HG03196 (cell line): ENCODE measurements around the gene CEP85.
"Not testable (repeated sequence)": the region's sequence is repeated elsewhere in the genome, so short reads cannot be mapped to it uniquely, and the experiment has no call there.

Experiments
- ATAC-seq: cut with Tn5 transposase; IDR thresholded peaks from one replicate; pipeline ENCODE4 v1.9.1; 2021; ENCODE audit not compliant: unreplicated experiment

Gene CEP85

DNA sequence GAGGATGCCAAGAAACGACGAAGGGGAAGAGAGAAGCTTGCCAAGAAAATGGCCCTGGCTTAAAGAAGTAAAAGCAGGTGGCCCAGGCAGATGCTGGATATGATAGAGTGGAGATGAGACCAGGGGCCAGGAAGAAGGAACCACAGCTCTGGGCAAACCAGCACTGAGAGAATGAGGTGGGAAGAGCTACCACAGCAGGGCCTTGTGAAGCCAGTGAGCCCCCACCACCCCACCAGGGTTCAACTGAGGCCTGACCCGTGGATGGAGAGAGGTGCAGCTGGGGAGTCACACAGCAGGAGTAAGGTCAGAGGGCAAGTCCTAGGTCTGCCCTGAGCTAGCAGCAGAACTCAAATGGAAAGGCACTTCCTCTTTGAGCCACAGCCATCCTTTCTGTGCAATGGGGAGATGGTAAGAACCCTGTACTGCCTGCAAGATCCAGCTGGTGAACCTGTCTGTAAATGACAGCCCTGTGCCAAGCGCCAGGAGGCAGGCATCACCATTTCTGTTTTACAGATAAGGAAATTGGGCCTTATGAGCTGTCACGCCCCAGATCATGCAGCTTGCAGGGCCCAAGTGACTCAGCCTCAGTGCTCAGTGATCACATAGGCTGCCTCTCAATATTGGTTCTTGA is 54.4 kb downstream of the CEP85 start:
- no peak for ATAC-seq

DNA sequence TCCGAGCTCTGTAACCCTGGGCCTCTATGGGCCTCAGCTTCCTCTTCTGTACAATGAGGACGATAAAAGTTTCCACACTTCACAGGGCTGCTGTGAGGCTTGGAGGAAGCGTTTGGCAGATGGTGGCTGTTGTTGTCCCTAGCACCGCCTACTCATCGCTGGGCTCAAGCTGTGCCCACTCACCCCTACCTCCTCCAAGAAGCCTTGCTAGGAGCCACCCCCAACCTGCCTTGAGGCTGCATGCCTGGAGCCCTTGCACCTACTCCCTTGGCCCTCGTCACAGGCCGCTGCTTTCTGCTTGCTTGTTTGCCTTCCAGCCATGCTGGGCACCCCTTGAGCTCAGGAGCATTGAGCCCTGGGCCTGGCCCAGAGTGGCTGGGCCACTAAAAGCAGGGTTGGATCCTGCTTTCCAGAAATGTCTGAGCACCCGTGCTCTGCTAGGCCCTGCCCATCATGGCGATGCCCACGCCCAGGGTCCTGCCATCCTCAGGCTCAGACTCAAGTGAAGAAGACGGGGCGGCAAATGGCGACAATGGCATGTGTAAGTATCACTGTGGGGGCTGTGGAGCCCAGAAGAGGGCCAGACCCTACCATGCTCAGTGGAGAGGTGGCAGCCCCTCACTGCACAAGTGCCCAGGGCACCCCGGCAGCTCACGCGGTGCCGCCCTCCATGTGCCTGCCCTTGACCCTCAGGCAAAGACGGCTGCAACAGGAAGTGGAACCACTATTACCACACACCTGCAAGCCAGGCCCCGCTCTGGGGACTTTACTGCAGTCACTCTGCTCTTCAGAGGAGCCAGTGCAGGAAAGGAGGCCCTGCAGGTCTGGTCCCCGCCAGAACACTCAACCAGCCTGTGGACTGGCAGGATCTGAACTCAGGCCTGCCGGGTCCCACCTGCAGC is 55.4 kb downstream of the CEP85 start:
- peak; percentile 24 for ATAC-seq

DNA sequence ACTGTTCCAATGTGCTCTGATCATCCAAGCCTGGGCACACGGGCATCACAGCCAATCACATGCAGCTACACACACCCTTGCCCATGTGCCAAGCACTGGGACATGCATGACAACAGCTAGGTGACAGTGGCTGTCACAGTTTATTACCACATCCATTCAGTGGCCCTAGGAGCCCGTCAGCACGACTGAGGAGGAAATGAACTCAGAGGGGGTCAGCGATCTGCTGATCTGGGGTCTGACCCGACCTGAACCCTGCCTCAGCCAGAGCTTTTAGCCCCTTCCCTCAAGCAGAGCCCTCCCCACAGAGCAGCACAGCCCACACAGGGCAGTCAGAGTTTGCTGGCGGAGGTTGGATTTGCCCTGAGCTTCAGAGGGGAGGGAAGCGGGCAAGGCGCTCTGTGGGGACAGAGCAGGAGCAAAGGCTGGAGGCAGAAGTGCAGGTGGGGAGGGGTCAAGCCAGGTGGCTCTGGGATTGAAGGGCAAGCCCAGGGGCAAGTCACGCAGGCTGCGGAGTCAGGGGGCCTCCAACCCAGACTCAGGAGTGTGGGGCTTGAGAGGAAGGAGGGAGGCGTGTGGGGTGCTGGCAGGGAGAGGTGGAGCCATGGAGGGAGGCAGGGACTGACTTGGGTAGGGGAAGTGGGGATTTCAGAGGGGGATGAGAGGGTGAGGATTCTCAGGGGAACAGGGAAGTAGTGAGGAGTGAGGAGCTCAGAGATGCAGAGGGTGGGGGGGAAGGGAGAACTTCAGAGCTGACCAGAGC is 56.3 kb downstream of the CEP85 start:
- ATAC-seq, result no peak

DNA sequence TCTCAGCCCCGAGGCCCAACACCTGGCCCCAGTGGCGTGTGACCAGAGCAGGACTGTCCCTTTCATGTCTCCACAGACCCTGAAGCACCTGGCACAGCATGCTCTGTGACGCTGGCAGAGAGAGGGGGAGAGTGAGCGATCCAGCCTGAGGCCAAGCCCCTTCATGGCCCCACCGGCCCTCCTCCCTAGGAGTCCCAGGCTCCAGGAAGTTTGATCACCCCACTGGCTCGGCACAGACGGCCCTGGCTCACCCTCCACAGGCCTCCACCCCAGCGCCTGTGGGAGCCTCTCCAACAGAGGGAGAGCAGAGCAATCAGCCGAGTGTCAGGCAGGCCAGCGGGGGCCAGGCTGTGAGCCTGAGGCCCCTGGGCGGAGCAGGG is 56.9 kb downstream of the CEP85 start:
- ATAC-seq, result no peak

DNA sequence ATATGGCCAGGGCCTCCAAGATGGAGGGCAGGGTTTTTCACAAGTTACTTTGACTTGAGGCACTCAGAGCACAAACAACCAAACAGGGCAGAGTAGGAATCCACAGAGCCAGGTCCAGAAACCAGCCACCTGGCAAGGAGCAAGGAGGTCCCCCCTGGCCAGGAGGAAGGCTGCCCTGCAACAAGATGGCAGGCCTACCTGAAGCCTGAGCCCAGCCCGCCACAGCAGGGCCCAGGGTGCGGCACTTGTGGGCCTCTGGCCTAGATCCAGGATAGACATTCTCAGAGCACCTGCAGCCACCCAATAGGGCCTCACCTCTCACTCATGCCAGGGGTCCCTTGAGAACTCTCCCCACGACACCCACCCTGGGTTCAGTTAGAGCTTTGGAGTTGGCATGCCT is 57.4 kb downstream of the CEP85 start:
- ATAC-seq, result no peak

DNA sequence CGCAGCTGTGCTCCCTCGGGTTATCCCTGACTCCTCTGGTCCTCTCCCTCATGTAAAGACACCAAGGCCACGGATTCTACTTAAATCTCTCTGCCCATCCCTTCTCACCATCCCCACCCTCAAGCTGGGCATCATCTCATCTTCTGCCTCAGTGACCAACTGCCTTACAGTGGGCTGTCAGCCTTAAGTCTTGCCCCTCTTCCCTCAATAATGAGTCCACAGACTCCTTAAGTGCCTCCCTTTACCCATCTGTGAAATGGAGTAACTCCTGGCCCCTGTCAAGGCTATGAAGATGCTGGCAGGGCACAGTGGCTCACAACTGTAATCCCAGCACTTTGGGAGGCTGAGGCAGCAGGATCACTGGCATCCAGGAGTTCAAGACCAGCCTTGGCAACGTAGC is 57.9 kb downstream of the CEP85 start:
- no peak for ATAC-seq

DNA sequence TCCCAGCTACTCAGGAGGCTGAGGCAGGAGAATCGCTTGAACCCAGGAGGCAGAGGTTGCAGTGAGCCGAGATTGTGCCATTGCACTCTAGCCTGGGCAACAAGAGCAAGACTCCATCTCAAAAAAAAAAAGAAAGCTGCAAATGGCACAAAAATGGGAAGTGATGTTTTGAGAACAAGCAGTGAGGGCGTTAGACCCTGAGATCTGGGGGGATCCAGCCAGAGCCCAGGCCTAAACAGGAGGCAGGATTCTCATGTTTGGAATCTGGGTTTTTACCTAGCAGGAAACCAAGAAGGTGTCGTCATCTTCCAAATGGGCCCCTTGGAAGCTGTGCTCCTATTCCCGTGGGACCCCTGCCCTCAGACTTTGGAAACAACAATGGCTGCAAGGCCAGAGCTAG is 58.7 kb downstream of the CEP85 start:
- ATAC-seq, result not testable (repeated sequence)

DNA sequence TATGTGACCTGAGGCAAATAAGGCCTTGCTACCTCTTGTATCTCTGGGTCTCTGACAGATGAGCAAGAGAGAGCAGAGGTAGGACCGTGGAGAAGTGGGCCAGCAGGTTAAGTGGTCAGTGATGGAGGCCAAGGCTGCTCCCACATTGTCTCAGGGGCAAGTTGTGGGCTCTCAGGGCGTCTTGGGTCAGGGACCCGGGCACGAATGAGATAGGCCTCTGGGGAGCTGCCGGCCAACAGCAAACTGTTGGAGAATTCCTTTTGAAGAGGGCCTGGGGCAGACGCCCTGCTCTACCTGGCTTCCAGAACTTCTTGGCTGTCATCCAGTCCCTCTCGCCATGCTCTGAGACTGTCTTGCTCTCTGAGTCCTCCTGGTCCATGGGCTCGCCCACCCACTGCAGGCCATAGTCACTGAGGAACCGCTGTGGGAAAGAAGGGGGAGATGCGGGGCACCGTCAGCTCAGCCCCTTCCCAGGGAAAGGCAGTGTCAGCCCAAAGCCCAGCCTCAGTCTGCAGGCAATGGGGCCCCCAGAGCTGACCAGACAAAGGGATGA is 60.0 kb downstream of the CEP85 start:
- no peak for ATAC-seq

DNA sequence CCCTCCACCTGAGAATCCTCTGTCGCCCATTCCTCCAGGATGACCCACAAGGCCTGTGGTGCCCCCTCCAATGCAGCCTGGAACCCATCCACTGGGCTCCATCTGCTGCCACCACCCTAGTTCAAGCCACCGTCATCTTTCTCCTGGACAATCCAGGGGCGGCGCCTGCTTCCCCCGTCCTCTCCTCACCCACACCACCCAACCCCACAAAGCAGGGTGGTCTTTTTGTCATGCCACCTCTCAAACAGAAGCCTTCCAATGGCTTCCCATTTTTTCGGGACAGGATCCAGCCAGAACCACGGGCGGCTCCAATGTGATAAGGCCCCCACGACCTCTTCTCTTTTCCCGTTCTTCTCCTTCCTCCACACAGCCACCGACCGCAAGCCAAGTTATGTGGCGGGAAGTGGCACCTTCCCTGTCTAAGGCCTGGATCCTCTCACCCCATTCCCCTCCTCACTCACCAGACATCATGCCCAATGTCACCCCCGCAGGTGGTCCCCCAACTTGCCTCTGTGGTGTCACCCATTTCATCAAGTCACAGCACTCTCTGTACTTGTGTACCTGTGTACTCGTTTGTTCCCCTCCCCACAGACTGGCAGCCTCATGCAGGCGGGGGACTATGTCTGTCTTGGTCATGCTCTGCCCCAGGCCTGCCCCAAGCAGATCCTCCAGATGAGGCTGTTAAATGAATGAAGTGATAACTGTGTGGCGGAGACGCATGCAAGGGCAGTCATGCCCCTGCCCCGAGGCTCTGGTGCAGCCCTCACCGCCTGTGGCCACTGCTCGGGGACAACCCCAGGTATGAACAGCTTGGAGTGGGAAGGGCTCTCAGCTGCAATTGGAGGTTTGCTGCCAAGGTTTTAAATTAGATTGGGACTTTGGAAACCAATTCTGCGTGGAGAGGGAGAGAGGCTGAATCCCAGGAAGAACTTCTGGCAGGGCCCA is 61.5 kb downstream of the CEP85 start:
- no peak for ATAC-seq

DNA sequence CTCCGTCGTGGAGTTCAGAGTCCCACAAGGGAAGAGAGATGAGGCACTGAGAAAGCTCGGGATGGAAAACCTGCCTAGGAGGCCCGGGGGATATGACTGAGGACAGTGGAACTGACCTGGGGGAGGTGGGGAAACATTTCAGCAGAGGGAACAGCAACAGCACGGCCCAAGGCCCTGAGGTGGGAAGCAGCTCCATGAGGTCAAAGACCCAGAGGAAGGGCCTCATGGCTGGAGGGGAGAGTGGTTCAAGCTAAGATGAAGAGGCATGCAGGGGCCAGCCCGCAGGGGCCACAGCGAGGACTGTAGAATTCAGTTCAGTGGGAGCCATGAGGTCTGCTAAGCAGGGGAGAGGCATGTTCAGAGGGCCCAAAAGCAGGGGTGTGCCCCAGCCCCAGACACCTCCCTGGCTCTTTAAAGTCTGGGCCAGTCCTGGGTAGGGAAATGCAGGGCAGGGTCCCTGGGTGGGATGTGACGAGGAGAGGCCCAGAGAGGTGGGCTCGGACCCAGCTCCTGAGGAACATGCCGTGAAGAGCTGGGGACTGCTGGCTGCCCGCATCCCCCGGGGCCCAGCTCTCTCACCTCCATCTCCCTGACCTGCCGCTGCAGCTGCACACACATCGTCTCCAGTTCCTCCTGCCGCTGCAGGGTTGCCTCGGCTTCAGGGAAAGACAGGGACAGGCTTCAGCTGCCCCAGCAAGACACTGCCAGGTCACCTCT is 62.5 kb downstream of the CEP85 start:
- no peak for ATAC-seq

DNA sequence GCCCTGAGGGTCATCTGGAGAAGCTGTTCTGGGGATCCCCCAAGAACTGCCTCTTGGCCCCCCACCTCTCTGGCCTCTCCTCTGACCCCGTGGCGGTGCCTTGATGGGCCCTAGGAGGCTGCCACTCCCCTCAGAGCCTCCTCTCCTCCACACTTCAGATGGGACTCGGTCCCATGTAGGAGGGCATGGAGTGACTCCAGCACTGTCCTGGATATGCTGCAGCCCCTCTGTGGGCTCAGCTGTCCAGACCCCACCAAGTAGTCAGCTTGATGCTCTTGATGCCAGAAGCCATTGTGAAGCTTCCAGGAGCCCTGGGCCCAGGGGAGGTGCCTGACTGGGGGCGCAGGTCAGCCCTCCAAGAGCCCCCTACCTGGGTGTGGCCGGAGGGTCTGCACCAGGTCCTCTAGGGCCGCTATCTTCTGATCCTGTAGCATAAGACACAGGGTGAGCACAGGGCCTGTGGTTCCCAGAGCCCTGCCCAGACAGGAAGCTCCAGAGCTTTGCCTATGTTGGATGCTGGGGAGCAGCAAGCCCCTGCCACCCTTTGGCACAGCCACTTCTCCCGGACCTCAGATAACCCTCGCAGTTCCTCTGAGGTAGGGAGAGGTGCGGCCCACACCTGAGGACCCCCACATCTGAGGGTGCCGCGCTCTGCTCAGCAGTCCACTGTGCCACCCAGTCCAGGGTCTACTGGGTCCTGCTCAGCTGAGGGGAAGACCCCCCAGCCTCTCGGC is 63.2 kb downstream of the CEP85 start:
- ATAC-seq, result no peak

DNA sequence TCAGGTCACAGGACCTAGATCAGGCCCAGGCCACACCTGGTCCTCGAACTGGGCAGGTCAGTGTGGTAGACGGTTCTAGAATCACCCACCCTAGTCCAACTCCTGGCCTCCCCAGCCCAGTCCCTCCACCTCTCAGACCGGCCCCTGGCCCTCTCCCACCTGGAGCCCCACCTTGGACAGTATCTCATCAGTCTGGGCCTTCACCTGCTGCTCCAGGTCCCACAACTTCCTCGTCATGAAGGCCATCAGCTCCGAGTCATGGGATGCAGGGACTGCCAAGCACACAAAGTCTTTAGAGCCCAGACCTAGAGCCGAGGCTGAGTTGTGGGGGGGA is 63.8 kb downstream of the CEP85 start:
- ATAC-seq, result no peak

DNA sequence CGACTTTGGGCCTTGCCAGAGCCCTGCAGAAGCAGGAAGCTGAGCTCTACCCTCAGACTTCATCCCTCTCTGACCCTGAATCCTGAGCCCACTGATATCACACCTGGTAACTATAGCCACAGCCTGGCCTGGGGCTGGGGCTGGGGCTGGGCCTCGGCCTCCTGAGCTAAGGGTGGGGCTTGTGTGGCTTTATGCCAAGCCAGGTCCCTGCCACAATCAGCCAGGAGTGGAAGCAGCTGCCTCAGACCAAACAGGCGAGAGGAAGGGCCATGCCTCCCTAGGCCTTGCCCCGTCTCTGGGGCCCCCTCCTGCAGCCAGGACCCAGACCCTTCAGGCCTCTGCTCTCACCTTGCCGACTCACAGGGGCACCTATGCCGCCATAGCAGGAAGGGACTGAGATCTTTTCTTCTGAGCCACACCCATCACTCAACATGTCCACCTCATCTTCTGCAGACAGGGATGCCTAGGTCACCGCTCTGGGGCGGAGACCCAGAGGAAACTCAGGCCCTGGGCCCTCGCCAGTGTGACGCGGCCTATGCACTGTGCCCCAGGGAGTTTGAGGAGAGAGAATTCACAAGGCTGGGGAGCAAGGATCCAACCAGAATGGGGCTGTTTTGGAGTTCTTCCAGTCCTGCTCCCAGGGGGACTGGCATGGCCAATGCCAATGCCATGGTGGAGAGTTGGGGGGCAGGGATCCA is 66.7 kb downstream of the CEP85 start:
- no peak for ATAC-seq

DNA sequence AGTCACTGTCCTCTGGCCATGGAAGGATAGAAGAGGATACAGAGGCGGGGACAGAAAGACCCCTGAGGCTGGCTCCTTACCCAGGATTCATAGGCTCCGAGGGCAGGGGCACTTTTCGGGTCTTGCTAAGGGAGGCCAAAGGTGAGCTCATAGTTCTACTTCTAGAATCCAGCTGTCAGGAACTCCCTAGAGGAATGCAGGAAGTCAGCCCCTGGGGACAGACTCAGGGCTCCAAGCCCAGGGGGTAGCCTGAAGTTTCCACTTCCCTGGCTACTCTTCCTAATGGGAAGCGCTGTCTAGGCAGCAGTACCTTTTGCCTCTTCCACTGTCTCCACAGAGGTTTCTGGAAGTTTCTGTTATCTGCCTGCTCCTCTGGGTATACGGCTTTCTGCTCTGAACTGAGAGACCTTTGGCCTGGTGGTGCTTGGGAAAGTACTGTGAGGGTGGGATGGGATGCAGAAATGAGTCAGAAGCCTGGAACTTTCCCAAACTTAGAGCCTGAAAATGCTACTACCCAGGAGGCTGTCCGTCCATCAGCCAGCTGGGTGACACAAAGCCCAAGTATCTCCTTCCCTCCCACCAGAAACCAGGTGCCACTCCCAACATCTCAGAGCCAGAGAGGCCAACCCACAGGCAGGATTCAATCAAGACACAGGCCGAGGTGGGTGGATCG is 68.9 kb downstream of the CEP85 start:
- no peak for ATAC-seq

DNA sequence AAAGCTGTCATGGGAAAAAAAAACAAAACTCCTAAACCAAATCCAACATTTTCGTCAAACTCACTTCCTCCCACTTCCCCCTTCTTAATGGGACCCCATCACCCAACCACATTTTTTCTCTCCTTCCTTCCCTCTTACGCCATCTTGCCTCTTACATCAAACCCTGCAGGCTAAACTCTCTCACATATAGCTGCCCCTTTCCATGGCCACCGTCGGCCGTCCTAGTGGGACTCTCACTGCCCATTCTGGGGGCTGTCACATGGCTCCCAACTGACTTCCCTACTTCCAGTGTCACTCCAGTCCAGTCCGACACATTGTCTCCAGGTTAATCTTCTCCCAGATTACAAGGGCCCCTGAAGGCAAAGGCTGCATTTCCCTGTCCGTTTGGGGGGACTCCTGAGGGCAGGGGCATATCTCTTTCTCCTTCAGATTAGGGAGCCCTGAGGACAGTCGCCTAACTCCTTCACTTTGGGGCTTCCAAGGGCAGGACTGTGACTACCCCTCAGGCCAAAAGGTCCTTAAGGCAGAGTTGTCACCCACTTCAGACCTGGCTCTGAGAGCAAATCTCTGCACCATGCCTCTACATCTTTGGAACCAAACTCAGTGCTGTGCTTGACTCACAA is 71.8 kb downstream of the CEP85 start:
- ATAC-seq, result peak; percentile 14

DNA sequence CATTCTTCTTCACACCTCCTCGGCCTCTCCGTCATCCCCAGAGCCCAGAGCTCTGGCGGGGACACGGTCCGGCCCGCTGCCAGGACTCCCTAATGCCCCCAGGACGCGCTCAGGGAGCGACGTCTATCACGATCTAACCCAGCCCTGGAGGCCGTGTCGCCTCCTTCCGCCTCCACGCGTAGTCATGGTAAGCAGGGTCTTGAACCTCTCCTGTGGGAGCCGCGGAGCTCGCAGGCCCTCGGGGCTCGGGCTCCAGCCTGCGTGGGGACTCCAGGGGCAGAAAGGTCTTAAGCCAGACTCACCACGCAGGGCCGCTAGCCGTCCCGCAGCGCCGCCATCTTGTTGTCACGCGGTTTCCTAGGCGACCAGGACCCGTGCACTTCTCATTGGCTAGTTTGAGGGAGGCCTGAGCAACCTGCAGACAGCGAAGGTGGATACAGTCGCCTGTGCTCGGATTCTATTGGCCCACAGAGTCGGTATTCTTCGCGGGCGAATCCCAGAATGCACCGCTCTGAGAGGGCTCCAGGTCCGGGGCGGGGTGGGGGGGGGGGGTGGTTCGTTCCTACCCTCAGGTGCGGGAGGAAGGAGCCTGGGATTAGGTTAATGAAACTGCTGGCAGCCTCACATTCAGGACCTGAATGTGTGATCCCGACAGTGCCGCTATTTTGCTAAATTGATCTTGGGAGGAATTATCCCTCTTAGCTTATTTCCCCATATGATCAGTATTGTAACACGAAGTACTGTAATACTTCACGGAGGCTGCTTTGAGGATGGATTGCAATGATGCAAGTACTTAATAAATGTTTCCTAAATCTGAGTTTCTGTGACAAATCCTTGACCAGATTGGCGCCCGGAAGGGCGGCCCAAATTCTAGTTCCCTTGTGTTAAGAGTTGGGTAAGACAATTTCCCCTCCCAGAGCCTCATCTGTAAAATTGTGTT is 72.6 kb downstream of the CEP85 start, which contains the start of gene UBXN11:
Gene UBXN11, minus strand, starts transcription at position 347 of the 940 bp plus-strand sequence. CDS start 3,753 bp downstream, outside the sequence.
- peak; percentile 91 for ATAC-seq
